Fibroblast of lung (primary cell): ENCODE measurements around the gene ACTL6B.

ENCODE experiments used
- EZH2 ChIP-seq: IDR thresholded peaks from 2 replicates; pipeline ENCODE4 v1.5.1; 2012; ENCODE audit warnings: low read length, control low read depth, mild to moderate bottlenecking; ENCODE audit errors: missing control alignments
- TF ChIP-seq, protein P1 (sequence below), 2 donors: IDR thresholded peaks in 1 of 2; conservative IDR thresholded peaks in 1 of 2; 1 replicate in 1 of 2; 2 replicates in 1 of 2; pipeline ENCODE4 v1.5.1; 2011 to 2012; ENCODE audit warnings: low read length in 2 of 2, control low read depth in 1 of 2, inconsistent platforms in 1 of 2, low read depth in 1 of 2, mild to moderate bottlenecking in 1 of 2

DNA sequence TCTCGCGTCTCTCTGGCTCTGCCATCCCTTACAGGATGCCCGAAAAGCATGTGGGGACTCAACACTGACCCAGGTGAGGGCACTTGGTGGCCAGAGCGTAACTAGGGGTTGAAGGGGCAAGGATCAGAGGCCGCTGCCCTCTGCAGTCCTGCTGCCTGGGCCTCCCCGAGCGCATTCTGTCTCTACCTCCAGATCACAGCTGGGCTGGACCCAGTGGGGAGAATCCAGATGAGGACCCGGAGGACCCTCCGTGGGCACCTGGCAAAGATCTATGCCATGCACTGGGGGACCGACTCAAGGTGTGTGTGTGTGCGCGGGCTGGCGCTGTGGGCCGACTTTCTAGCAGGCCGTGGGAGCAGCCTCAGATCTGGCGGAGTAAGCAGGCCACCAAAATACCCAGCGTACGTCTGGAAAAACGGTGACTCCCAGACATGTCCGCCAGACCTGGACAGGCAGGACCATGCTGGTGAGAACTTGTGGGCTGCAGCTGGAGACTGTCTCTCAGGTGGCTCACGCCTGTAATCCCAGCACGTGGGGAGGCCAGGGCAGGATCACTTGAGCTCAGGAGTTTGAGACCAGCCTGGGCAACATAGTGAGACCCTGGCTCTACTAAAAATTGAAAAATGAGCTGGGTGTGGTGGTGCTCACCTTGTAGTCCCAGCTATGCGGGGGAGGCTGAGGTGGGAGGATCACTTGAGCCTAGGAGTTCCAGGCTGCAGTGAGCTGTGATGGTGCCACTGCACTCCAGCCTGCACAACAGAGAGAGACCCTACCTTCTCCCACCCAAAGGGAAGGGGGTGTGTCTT is 20.5 kb upstream of the ACTL6B start:
- TF ChIP-seq, protein P1, sequence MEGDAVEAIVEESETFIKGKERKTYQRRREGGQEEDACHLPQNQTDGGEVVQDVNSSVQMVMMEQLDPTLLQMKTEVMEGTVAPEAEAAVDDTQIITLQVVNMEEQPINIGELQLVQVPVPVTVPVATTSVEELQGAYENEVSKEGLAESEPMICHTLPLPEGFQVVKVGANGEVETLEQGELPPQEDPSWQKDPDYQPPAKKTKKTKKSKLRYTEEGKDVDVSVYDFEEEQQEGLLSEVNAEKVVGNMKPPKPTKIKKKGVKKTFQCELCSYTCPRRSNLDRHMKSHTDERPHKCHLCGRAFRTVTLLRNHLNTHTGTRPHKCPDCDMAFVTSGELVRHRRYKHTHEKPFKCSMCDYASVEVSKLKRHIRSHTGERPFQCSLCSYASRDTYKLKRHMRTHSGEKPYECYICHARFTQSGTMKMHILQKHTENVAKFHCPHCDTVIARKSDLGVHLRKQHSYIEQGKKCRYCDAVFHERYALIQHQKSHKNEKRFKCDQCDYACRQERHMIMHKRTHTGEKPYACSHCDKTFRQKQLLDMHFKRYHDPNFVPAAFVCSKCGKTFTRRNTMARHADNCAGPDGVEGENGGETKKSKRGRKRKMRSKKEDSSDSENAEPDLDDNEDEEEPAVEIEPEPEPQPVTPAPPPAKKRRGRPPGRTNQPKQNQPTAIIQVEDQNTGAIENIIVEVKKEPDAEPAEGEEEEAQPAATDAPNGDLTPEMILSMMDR (conservative IDR thresholded peaks at IDR 0.05 in 1 of 2, IDR thresholded peaks at IDR 0.05 in 1 of 2; ENCODE audit: low read depth in 1 of 2, low read length in 2 of 2): no peak
- TF ChIP-seq EZH2: no peak
